HepG2 (cell line): ENCODE data around the gene TCN2. TPM values are rescaled to one million over a fixed set of nuclear protein-coding genes. Genes with fewer than 3 reads are reported as not detected.
A peak's percentile ranks its signal among the peaks of the same experiment; 100 is the strongest.

Experiments used
- ATAC-seq: fragments of 200-7000 bp; cut with Tn5 transposase; 3 replicates; pipeline ENCODE4 v1.9.1; 2020; ENCODE audit warnings: mild to moderate bottlenecking, moderate library complexity
- BruUV-seq: library from RNA; stranded (reverse); fragments of 400-500 nt; replicated peaks from 2 replicates; lab custom pipeline; 2021; lab: Mats Ljungman, UMichigan
- CTCF ChIA-PET: fragments of 300-600 bp; formaldehyde crosslinking; extraction: SDS; loops from one replicate; lab custom pipeline; 2021; ENCODE audit warnings: low total read pairs, inconsistent platforms, low intra/inter-chr PET ratio; lab: Yijun Ruan, JAX
- POLR2A ChIA-PET: fragments of 350-600 bp; sonication (Branson Sonifier 250); formaldehyde crosslinking; loops from one replicate; lab custom pipeline; 2020; ENCODE audit warnings: antibody characterized with exemption, inconsistent platforms; lab: Yijun Ruan, JAX
- DNase-seq: peaks from one replicate; pipeline ENCODE4 v3.0.0-alpha.2; 2015; ENCODE audit warnings: low spot score
- FAIRE-seq: peaks from 3 replicates; lab custom pipeline; 2011; peaks lifted over from hg19 to GRCh38; lab: Jason Lieb, UNC
- H2AFZ ChIP-seq: one replicate; pipeline ENCODE4 v1.6.1; 2011; ENCODE audit warnings: low read length, inconsistent platforms
- H3K27ac ChIP-seq: fragments of 300-600 bp; 3 replicates; pipeline ENCODE4 v1.8.0; 2011; ENCODE audit warnings: mixed run types, mild to moderate bottlenecking, mixed read lengths, low read length, inconsistent platforms; ENCODE audit not compliant: insufficient read depth; ENCODE audit errors: extremely low read length
- H3K27me3 ChIP-seq, 2 experiments: fragments of 200-600 bp in 1 of 2; 2 replicates in 1 of 2; 3 replicates in 1 of 2; pipeline versions ENCODE4 v1.6.0 to v1.8.0; 2011; ENCODE audit warnings: low read length in 2 of 2, mild to moderate bottlenecking in 2 of 2, moderate library complexity in 2 of 2, inconsistent platforms in 1 of 2; ENCODE audit not compliant: insufficient read depth in 2 of 2, control insufficient read depth in 1 of 2
- H3K36me3 ChIP-seq, 2 experiments: fragments of 200-600 bp in 1 of 2; replicated peaks in 1 of 2; 2 replicates in 1 of 2; 3 replicates in 1 of 2; pipeline versions ENCODE4 v1.5.1 to v1.8.0; 2011; ENCODE audit warnings: low read length in 2 of 2, inconsistent platforms in 1 of 2; ENCODE audit not compliant: insufficient read depth in 2 of 2, control insufficient read depth in 1 of 2
- H3K4me1 ChIP-seq: 2 replicates; pipeline ENCODE4 v1.5.1; 2012; ENCODE audit warnings: low read length, inconsistent platforms; ENCODE audit not compliant: insufficient read depth
- H3K4me2 ChIP-seq: 2 replicates; pipeline ENCODE4 v1.6.0; 2011; ENCODE audit warnings: low read depth, low read length, inconsistent platforms
- H3K4me3 ChIP-seq, 3 experiments: fragments of 200-600 bp in 1 of 3; sonication (generic), shearing (Covaris generic) in 1 of 3; replicated peaks in 1 of 3; 2 replicates each; pipeline ENCODE4 v1.5.1; 2011 to 2016; ENCODE audit warnings: low read length in 3 of 3, inconsistent platforms in 2 of 3, low read depth in 2 of 3, mild to moderate bottlenecking in 2 of 3, control low read depth in 1 of 3, mixed read lengths in 1 of 3; ENCODE audit not compliant: insufficient read depth in 1 of 3
- H3K79me2 ChIP-seq: one replicate; pipeline ENCODE4 v1.6.1; 2011; ENCODE audit warnings: low read length, inconsistent platforms; ENCODE audit not compliant: insufficient read depth
- H3K9ac ChIP-seq: 2 replicates; pipeline ENCODE4 v1.6.0; 2011; ENCODE audit warnings: mild to moderate bottlenecking, low read depth, low read length, inconsistent platforms; ENCODE audit not compliant: insufficient read depth
- H3K9me3 ChIP-seq: 2 replicates; pipeline ENCODE4 v1.5.1; 2012; ENCODE audit warnings: mild to moderate bottlenecking, low read length
- H4K20me1 ChIP-seq: 2 replicates; pipeline ENCODE4 v1.6.0; 2011; ENCODE audit warnings: inconsistent platforms, mild to moderate bottlenecking, low read length, moderate library complexity; ENCODE audit not compliant: insufficient read depth
- ASH2L ChIP-seq: fragments of 300-600, 200-600 bp; sonication (generic); IDR thresholded peaks from 2 replicates; pipeline ENCODE4 v1.7.0; 2017; ENCODE audit warnings: low read depth, mild to moderate bottlenecking, moderate library complexity, mixed read lengths, low read length; ENCODE audit not compliant: insufficient read length
- ATF7 ChIP-seq, 2 experiments: fragments of 450-650 bp in 1 of 2; sonication (generic) in 1 of 2; formaldehyde crosslinking in 1 of 2; IDR thresholded peaks; 2 replicates each; pipeline versions ENCODE4 v1.4.0 to v1.6.1; 2016 to 2020; ENCODE audit warnings: antibody characterized with exemption in 1 of 2, mild to moderate bottlenecking in 1 of 2, missing genetic modification reagents in 1 of 2
- CREBL2 ChIP-seq: sonication (generic); formaldehyde crosslinking; IDR thresholded peaks from 2 replicates; pipeline ENCODE4 v1.8.1; 2023; ENCODE audit warnings: missing genetic modification reagents, mild to moderate bottlenecking, borderline replicate concordance
- FOSL2 ChIP-seq: sonication (generic); formaldehyde crosslinking; IDR thresholded peaks from 2 replicates; pipeline ENCODE4 v1.4.0; 2020; ENCODE audit warnings: missing genetic modification reagents
- HDAC1 ChIP-seq: sonication (generic); formaldehyde crosslinking; IDR thresholded peaks from 2 replicates; pipeline ENCODE4 v1.5.1; 2020; ENCODE audit warnings: mild to moderate bottlenecking, missing genetic modification reagents
- HNF1A ChIP-seq, 2 experiments: sonication (generic) in 1 of 2; formaldehyde crosslinking in 1 of 2; IDR thresholded peaks; 2 replicates each; pipeline versions ENCODE4 v1.4.0 to v1.6.1; 2016 to 2020; ENCODE audit warnings: borderline replicate concordance in 1 of 2, low read depth in 1 of 2, mild to moderate bottlenecking in 1 of 2, missing genetic modification reagents in 1 of 2
- HNRNPK ChIP-seq: fragments of 200-400 bp; formaldehyde crosslinking; IDR thresholded peaks from 2 replicates; pipeline ENCODE4 v1.6.1; 2018; ENCODE audit warnings: low read length, low read depth, moderate library complexity, mild to moderate bottlenecking; ENCODE audit not compliant: poor library complexity, severe bottlenecking
- LCORL ChIP-seq, 2 experiments: fragments of 450-650 bp in 1 of 2; sonication (generic) in 1 of 2; formaldehyde crosslinking in 1 of 2; IDR thresholded peaks; 2 replicates each; pipeline versions ENCODE4 v1.5.0 to v1.6.1; 2017 to 2020; ENCODE audit warnings: antibody characterized with exemption in 1 of 2, missing genetic modification reagents in 1 of 2
- MIER2 ChIP-seq: IDR thresholded peaks from 2 replicates; pipeline ENCODE4 v1.6.1; 2016; ENCODE audit warnings: missing biosample characterization, missing genetic modification reagents
- ONECUT2 ChIP-seq: sonication (generic); formaldehyde crosslinking; IDR thresholded peaks from 2 replicates; pipeline ENCODE4 v1.4.0; 2020; ENCODE audit warnings: missing genetic modification reagents
- SAP130 ChIP-seq: IDR thresholded peaks from 2 replicates; pipeline ENCODE4 v1.6.1; 2016; ENCODE audit warnings: low read depth
- SP5 ChIP-seq: IDR thresholded peaks from 2 replicates; pipeline ENCODE4 v1.6.1; 2016; ENCODE audit warnings: low read depth, borderline replicate concordance
- SRY ChIP-seq: sonication (generic); formaldehyde crosslinking; IDR thresholded peaks from 2 replicates; pipeline ENCODE4 v1.8.0; 2022; ENCODE audit warnings: mild to moderate bottlenecking, missing genetic modification reagents
- XRCC5 ChIP-seq: fragments of 200-400 bp; formaldehyde crosslinking; optimal IDR thresholded peaks from 2 replicates; pipeline ENCODE3; 2017; ENCODE audit warnings: mild to moderate bottlenecking, low read length
- ZMYM3 ChIP-seq: sonication (generic); formaldehyde crosslinking; IDR thresholded peaks from 2 replicates; pipeline ENCODE4 v1.5.1; 2020; ENCODE audit warnings: mild to moderate bottlenecking, missing genetic modification reagents
- ZNF451 ChIP-seq: sonication (generic); formaldehyde crosslinking; IDR thresholded peaks from 2 replicates; pipeline ENCODE4 v1.5.0; 2020; ENCODE audit warnings: mild to moderate bottlenecking, missing genetic modification reagents
- ZNF484 ChIP-seq: sonication (generic); formaldehyde crosslinking; IDR thresholded peaks from 2 replicates; pipeline ENCODE4 v1.5.1; 2020; ENCODE audit warnings: mild to moderate bottlenecking, low read depth, missing genetic modification reagents, borderline replicate concordance
- ZNF549 ChIP-seq: sonication (generic); formaldehyde crosslinking; IDR thresholded peaks from 2 replicates; pipeline ENCODE4 v1.5.0; 2020; ENCODE audit warnings: missing genetic modification reagents
- ZNF556 ChIP-seq: sonication (generic); formaldehyde crosslinking; IDR thresholded peaks from 2 replicates; pipeline ENCODE4 v1.4.0; 2020; ENCODE audit warnings: mild to moderate bottlenecking, missing genetic modification reagents, borderline replicate concordance
- ZNF567 ChIP-seq: sonication (generic); formaldehyde crosslinking; IDR thresholded peaks from 2 replicates; pipeline ENCODE4 v1.8.1; 2023; ENCODE audit warnings: mild to moderate bottlenecking, missing genetic modification reagents, borderline replicate concordance
- ZNF792 ChIP-seq: IDR thresholded peaks from 2 replicates; pipeline ENCODE4 v1.6.1; 2016
- ZSCAN25 ChIP-seq: sonication (generic); formaldehyde crosslinking; IDR thresholded peaks from 2 replicates; pipeline ENCODE4 v1.8.0; 2022; ENCODE audit warnings: mild to moderate bottlenecking, missing genetic modification reagents
- WGBS: methylation state at CpG from one replicate; pipeline ENCODE4 v1.1.6; 2017; ENCODE audit warnings: low lambda C conversion rate; 5-methylcytosine and 5-hydroxymethylcytosine counted together
- in situ Hi-C: cut with HindIII; loops from 2 replicates; pipeline ENCODE4 v1.10.0; 2017; ENCODE audit warnings: low pct_unique_long_range_greater_than_20kb; ENCODE audit not compliant: extremely low pct_ligation_motif_present
- intact Hi-C: fragments of 100-400 bp; cut with micrococcal nuclease; formaldehyde crosslinking; loops from one replicate; pipeline ENCODE4 v1.10.0; 2022; ENCODE audit not compliant: unreplicated experiment
- polyA plus RNA-seq, 8 experiments: library from polyadenylated mRNA; depleted of rRNA in 3 of 8; stranded (reverse) in 7 of 8; unstranded in 1 of 8; fragments of >200 nt; fragmentation: Illumina TruSeq in 4 of 8; extraction: Trizol in 4 of 8; gene quantifications; 2 replicates each; pipeline versions ENCODE4 v1.2.1 to v1.2.3, GENCODE V29; 2011 to 2016; ENCODE audit warnings: low read depth in 4 of 8, missing spikeins in 1 of 8, mixed read lengths in 1 of 8; ENCODE audit not compliant: insufficient read depth in 1 of 8
- total RNA-seq, 5 experiments: library from RNA; depleted of rRNA; stranded (reverse); fragments of >200 nt; fragmentation: Illumina TruSeq; extraction: Trizol; gene quantifications; 2 replicates each; pipeline ENCODE4 v1.2.3, GENCODE V29; 2016; ENCODE audit warnings: low read depth in 1 of 5

Gene TCN2
- total and polyA plus RNA-seq, 2 of the 13 experiments (the other 11 are each of a cell fraction or from before 2014, with no cell fraction given) = 0.29 to 0.31 TPM

GRCh38 chr22:30566125-30566524 lies 40.8 kb upstream of the TCN2 start:
- Histone ChIP-seq H3K9me3 (no peaks in the 10 kb centered on the region), H3K9ac (no peak overlapping the region), H4K20me1 (no peaks in the 10 kb centered on the region), H2AFZ (no peak overlapping the region), H3K27ac (no peak overlapping the region), H3K79me2 (no peaks in the 10 kb centered on the region), H3K4me2 (peak overlapping the region; percentile 56), H3K4me1 (peaks cover 46% of the 10 kb centered on the region), H3K4me3 (peak overlapping the region in 1 of 3 experiments; percentile 45; a peak in 2 of 6 replicates), H3K36me3 (no peaks in the 10 kb centered on the region), H3K27me3 (no peaks in the 10 kb centered on the region)
- intact Hi-C loops = no loop called here
- ATAC-seq = peak; percentile 93
- BruUV-seq = no TSS peak
- WGBS = 0% methylated on average over 4 of the region's 7 CpGs
- peak; percentile 80 for DNase-seq
- ChIA-PET POLR2A (interaction anchor here (1.1 to 2.1 kb wide), 2 partner anchors 25 to 143 kb away, joined by 3 to 7 read pairs; partner anchors contain the start of gene PES1), CTCF (no interaction called here)
- FAIRE-seq = peak; percentile 92
- in situ Hi-C loops = no loop called here
- peak; percentile 35 for TF ChIP-seq ASH2L
- TF ChIP-seq SRY = no peak
- TF ChIP-seq ZNF549 = peak; percentile 98
- no peak for TF ChIP-seq LCORL (IDR thresholded peaks at IDR 0.05)
- peak; percentile 75 for TF ChIP-seq LCORL (CRISPR knock-in tag; IDR thresholded peaks at IDR 0.05)
- TF ChIP-seq HDAC1 (CRISPR knock-in tag) = 0 out of 2 replicates have a peak, but pooled peaks have one; percentile 46
- no peak for TF ChIP-seq CREBL2 (CRISPR knock-in tag)
- peak; percentile 97; the same call in 1 of the 2 replicates for TF ChIP-seq ZNF484
- no peak for TF ChIP-seq ATF7 (IDR thresholded peaks at IDR 0.05)
- no peak for TF ChIP-seq ATF7 (CRISPR knock-in tag; IDR thresholded peaks at IDR 0.05)
- no peak for TF ChIP-seq ZMYM3 (CRISPR knock-in tag)
- 0 out of 2 replicates have a peak, but pooled peaks have one; percentile 54 for TF ChIP-seq ZNF556 (CRISPR knock-in tag)
- no peak for TF ChIP-seq ZNF567 (CRISPR knock-in tag)
- TF ChIP-seq MIER2 = 0 out of 2 replicates have a peak, but pooled peaks have one; percentile 31
- TF ChIP-seq ONECUT2 (CRISPR knock-in tag) = no peak
- TF ChIP-seq ZNF792 (CRISPR knock-in tag) = peak; percentile 57; the same call in 1 of the 2 replicates
- TF ChIP-seq ZNF451 (CRISPR knock-in tag) = no peak
- TF ChIP-seq HNF1A (IDR thresholded peaks at IDR 0.05; ENCODE audit: low read depth) = 0 out of 2 replicates have a peak, but pooled peaks have one; percentile 32
- TF ChIP-seq HNF1A (CRISPR knock-in tag; IDR thresholded peaks at IDR 0.05; ENCODE audit: borderline replicate concordance) = no peak
- TF ChIP-seq SAP130 = peak; percentile 70
- TF ChIP-seq ZSCAN25 = no peak
- peak; percentile 61; the same call in 1 of the 2 replicates for TF ChIP-seq SP5
- TF ChIP-seq XRCC5 = peak; percentile 37
- peak; percentile 66 for TF ChIP-seq FOSL2 (CRISPR knock-in tag)
- TF ChIP-seq HNRNPK = no peak
